HepG2 (cell line): Measurements from ENCODE around the gene AURKA. TPM values are rescaled to one million over a fixed set of nuclear protein-coding genes. Genes with fewer than 3 reads are reported as not detected.

Experiments
- HMGA1 ChIP-seq: sonication (generic); formaldehyde crosslinking; conservative IDR thresholded peaks from 2 replicates; pipeline ENCODE4 v1.4.0; 2020; ENCODE audit warnings: missing genetic modification reagents
- HNF1A ChIP-seq, 2 experiments: sonication (generic) in 1 of 2; formaldehyde crosslinking in 1 of 2; IDR thresholded peaks; 2 replicates each; pipeline versions ENCODE4 v1.4.0 to v1.6.1; 2016 to 2020; ENCODE audit warnings: borderline replicate concordance in 1 of 2, low read depth in 1 of 2, mild to moderate bottlenecking in 1 of 2, missing genetic modification reagents in 1 of 2
- HOXA7 ChIP-seq: sonication (generic); formaldehyde crosslinking; IDR thresholded peaks from 2 replicates; pipeline ENCODE4 v1.8.1; 2022; ENCODE audit warnings: mild to moderate bottlenecking, missing genetic modification reagents, moderate library complexity
- JUN ChIP-seq: sonication (generic); formaldehyde crosslinking; IDR thresholded peaks from 2 replicates; pipeline ENCODE4 v1.4.0; 2020; ENCODE audit warnings: mild to moderate bottlenecking, missing genetic modification reagents
- MAFF ChIP-seq: IDR thresholded peaks from 2 replicates; pipeline ENCODE4 v1.6.1; 2011; ENCODE audit warnings: low read depth, low read length, improper control_type of control experiment
- SRF ChIP-seq: IDR thresholded peaks from 2 replicates; pipeline ENCODE4 v1.6.1; 2011; ENCODE audit warnings: mild to moderate bottlenecking, low read depth, low read length, moderate library complexity
- TARDBP ChIP-seq: sonication (generic); formaldehyde crosslinking; IDR thresholded peaks from 2 replicates; pipeline ENCODE4 v1.8.0; 2022; ENCODE audit warnings: mild to moderate bottlenecking, missing genetic modification reagents
- TIGD3 ChIP-seq: sonication (generic); formaldehyde crosslinking; IDR thresholded peaks from 2 replicates; pipeline ENCODE4 v1.5.1; 2020; ENCODE audit warnings: mild to moderate bottlenecking, missing genetic modification reagents, borderline replicate concordance
- TMF1 ChIP-seq: sonication (generic); formaldehyde crosslinking; IDR thresholded peaks from 2 replicates; pipeline ENCODE4 v1.8.1; 2022; ENCODE audit warnings: low read depth, missing genetic modification reagents
- TRAFD1 ChIP-seq: sonication (generic); formaldehyde crosslinking; IDR thresholded peaks from 2 replicates; pipeline ENCODE4 v1.5.1; 2020; ENCODE audit warnings: missing genetic modification reagents, mild to moderate bottlenecking, borderline replicate concordance
- ZBTB34 ChIP-seq: sonication (generic); formaldehyde crosslinking; IDR thresholded peaks from 2 replicates; pipeline ENCODE4 v1.8.0; 2022; ENCODE audit warnings: mild to moderate bottlenecking, missing genetic modification reagents
- ZNF280B ChIP-seq: sonication (generic); formaldehyde crosslinking; IDR thresholded peaks from 2 replicates; pipeline ENCODE4 v1.5.0; 2020; ENCODE audit warnings: missing genetic modification reagents, mild to moderate bottlenecking, borderline replicate concordance
- ZNF552 ChIP-seq: sonication (generic); formaldehyde crosslinking; IDR thresholded peaks from 2 replicates; pipeline ENCODE4 v1.9.0; 2022; ENCODE audit warnings: missing genetic modification reagents, mild to moderate bottlenecking, borderline replicate concordance
- ZNF564 ChIP-seq: sonication (generic); formaldehyde crosslinking; IDR thresholded peaks from 2 replicates; pipeline ENCODE4 v1.8.1; 2023; ENCODE audit warnings: mild to moderate bottlenecking, missing genetic modification reagents
- polyA plus RNA-seq, 8 experiments: library from polyadenylated mRNA; depleted of rRNA in 3 of 8; stranded (reverse) in 7 of 8; unstranded in 1 of 8; fragments of >200 nt; fragmentation: Illumina TruSeq in 4 of 8; extraction: Trizol in 4 of 8; gene quantifications; 2 replicates each; pipeline versions ENCODE4 v1.2.1 to v1.2.3, GENCODE V29; 2011 to 2016; ENCODE audit warnings: low read depth in 4 of 8, missing spikeins in 1 of 8, mixed read lengths in 1 of 8; ENCODE audit not compliant: insufficient read depth in 1 of 8
- total RNA-seq, 5 experiments: library from RNA; depleted of rRNA; stranded (reverse); fragments of >200 nt; fragmentation: Illumina TruSeq; extraction: Trizol; gene quantifications; 2 replicates each; pipeline ENCODE4 v1.2.3, GENCODE V29; 2016; ENCODE audit warnings: low read depth in 1 of 5

The AURKA gene
- total and polyA plus RNA-seq, 2 of the 13 experiments (the other 11 are each of a cell fraction or from before 2014, with no cell fraction given) = 96.4 to 224 TPM

GRCh38 chr20:56392132-56392880, at the start of gene AURKA, which contains the start of gene CSTF1 (continued):
- TF ChIP-seq HNF1A (IDR thresholded peaks at IDR 0.05; ENCODE audit: low read depth) (peak; percentile 65), HNF1A (CRISPR knock-in tag; IDR thresholded peaks at IDR 0.05; ENCODE audit: borderline replicate concordance) (peak; percentile 92; the same call in 1 of the 2 replicates), ZNF552 (CRISPR knock-in tag) (peak; percentile 80; the same call in 1 of the 2 replicates), SRF (peak; percentile 97), HOXA7 (CRISPR knock-in tag) (0 out of 2 replicates have a peak, but pooled peaks have one; percentile 74), ZBTB34 (CRISPR knock-in tag) (peak; percentile 53), JUN (CRISPR knock-in tag) (peak; percentile 95), TARDBP (peak; percentile 99), TMF1 (CRISPR knock-in tag) (peak; percentile 85), ZNF564 (peak; percentile 94), TRAFD1 (CRISPR knock-in tag) (no peak; the same call in 1 of the 2 replicates), ZNF280B (CRISPR knock-in tag) (peak; percentile 100), TIGD3 (CRISPR knock-in tag) (peak; percentile 99), HMGA1 (no peak), MAFF (peak; percentile 41)
